ENCODE results near the gene SPDYE3. TPM values are rescaled to one million over a fixed set of nuclear protein-coding genes. Genes with fewer than 3 reads are reported as not detected.
A peak's percentile ranks its signal among the peaks of the same experiment; 100 is the strongest.
"Not testable (repeated sequence)": the region's sequence is repeated elsewhere in the genome, so short reads cannot be mapped to it uniquely, and the experiment has no call there.

SPDYE3 gene
- total RNA-seq, 2 donors from 2014 or later: not detected

DNA sequence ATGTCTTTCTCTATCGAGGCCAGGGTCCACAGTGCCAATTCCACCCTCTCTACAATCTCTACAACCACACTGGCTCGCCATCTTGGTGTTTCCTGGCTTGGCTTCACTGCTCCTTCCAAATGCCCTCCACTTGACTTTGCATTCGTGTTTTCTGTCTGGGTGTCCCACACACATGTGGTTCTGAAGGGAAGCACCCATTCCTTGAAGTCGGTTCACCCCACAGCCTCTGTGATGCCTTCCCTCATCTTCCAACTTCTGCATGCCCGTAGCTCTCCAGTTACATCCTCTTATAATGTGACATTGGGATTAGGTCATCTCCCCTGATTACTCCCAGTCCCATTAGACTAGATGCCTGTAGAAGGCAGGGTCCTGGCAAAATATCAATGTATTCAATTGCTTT lies 10.8 kb downstream of the SPDYE3 start:
- Mint-ChIP-seq H3K4me3 (peak overlapping the region; percentile 46), H3K27ac (peak overlapping the region; percentile 6)
- not testable (repeated sequence) for H3K9me3 ChIP-seq (ENCODE audit: control insufficient read depth, low read length, poor library complexity, severe bottlenecking); ATAC-seq; H3K36me3 Mint-ChIP-seq (ENCODE audit: low read depth); DNase-seq; H3K4me1 Mint-ChIP-seq; H3K27me3 Mint-ChIP-seq

DNA sequence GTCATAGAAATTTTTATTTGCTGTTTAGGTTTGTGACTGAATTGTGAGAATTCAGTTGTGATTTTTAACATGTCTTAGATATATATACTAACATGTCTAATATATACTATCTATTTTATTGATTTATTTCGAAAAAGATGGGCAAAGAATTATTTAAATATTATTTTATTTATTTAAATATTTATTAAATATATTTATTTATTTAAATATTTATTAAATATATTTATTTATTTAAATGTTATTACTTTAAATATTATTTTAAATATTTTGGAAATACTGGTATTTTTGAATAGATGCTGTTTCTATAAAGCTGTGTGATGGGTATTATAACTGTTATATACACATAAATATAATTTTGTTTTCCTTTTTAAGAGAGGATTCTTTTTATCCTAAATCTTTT lies 14.1 kb downstream of the SPDYE3 start:
- not testable (repeated sequence) for H3K9me3 ChIP-seq (ENCODE audit: control insufficient read depth, low read length, poor library complexity, severe bottlenecking); ATAC-seq; H3K4me3 Mint-ChIP-seq; H3K27ac Mint-ChIP-seq; DNase-seq; H3K36me3 Mint-ChIP-seq (ENCODE audit: low read depth); H3K27me3 Mint-ChIP-seq
- peaks cover 10% of the 10 kb centered on the region for H3K4me1 Mint-ChIP-seq

DNA sequence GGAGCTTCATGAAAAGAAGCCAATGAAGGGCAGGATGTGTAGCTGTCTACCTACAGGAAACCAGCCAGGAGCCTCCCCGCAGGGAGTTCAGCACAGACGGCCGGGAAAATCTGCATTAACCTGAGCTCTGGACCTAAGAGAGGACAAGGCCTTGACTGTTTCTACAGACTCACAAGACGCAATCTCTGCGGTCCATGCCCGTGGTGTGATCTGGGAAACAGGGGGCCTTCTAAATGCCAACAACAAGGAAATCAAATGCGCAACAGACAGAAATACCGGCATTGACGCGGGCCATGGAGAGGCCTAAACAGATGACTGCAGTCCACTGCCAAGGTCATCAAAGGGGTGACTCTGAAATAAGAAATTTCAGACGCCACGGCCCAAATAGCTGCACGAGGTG lies 16.7 kb downstream of the SPDYE3 start:
- ATAC-seq; H3K36me3 Mint-ChIP-seq (ENCODE audit: low read depth): not testable (repeated sequence)

DNA sequence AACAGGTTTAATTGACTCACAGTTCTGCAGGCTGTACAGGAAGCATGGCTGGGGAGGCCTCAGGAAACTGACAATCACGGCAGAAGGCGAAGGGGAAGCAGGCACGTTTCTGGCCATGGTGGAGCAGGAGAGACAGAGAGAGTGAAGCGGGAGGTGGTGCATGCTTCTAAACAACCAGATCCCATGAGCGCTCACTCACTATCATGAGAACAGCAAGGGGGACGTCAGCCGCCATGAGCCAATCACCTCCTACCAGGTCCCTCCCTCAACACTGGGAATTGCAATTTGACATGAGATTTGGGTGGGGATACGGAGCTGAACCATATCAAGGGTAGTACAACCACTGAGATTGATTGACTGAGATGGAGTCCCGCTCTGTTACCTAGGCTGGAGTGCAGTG lies 18.2 kb downstream of the SPDYE3 start:
- not testable (repeated sequence) for H3K4me1 Mint-ChIP-seq; H3K27ac Mint-ChIP-seq; H3K36me3 Mint-ChIP-seq (ENCODE audit: low read depth); ATAC-seq; H3K27me3 Mint-ChIP-seq; DNase-seq; H3K9me3 ChIP-seq (ENCODE audit: control insufficient read depth, low read length, poor library complexity, severe bottlenecking); H3K4me3 Mint-ChIP-seq

More for the DNA sequence above, 16.7 kb downstream of the SPDYE3 start:
- H3K27me3 Mint-ChIP-seq; DNase-seq; H3K27ac Mint-ChIP-seq; H3K4me3 Mint-ChIP-seq; H3K4me1 Mint-ChIP-seq; H3K9me3 ChIP-seq (ENCODE audit: control insufficient read depth, low read length, poor library complexity, severe bottlenecking): not testable (repeated sequence)

DNA sequence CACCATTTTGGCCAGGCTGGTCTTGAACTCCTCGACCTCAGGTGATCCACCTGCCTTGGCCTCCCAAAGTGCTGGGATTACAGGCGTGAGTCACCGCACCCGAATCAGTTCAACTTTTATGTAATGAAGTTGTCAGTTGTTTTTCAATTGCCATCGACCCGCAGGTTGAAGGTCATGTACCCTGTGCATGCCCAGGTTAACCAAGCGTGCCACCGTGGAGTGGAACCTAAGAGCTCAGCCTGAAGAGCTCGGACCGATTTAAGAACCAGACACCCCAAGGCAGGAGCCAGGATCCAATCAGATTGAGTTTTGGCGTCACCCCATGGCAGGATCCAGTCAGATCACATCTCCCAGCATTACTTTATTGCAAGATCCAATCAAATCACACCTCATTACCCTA lies 19.4 kb downstream of the SPDYE3 start:
- H3K27me3 Mint-ChIP-seq; DNase-seq; H3K36me3 Mint-ChIP-seq (ENCODE audit: low read depth); H3K4me1 Mint-ChIP-seq; H3K4me3 Mint-ChIP-seq; H3K27ac Mint-ChIP-seq; H3K9me3 ChIP-seq (ENCODE audit: control insufficient read depth, low read length, poor library complexity, severe bottlenecking); ATAC-seq: not testable (repeated sequence)

DNA sequence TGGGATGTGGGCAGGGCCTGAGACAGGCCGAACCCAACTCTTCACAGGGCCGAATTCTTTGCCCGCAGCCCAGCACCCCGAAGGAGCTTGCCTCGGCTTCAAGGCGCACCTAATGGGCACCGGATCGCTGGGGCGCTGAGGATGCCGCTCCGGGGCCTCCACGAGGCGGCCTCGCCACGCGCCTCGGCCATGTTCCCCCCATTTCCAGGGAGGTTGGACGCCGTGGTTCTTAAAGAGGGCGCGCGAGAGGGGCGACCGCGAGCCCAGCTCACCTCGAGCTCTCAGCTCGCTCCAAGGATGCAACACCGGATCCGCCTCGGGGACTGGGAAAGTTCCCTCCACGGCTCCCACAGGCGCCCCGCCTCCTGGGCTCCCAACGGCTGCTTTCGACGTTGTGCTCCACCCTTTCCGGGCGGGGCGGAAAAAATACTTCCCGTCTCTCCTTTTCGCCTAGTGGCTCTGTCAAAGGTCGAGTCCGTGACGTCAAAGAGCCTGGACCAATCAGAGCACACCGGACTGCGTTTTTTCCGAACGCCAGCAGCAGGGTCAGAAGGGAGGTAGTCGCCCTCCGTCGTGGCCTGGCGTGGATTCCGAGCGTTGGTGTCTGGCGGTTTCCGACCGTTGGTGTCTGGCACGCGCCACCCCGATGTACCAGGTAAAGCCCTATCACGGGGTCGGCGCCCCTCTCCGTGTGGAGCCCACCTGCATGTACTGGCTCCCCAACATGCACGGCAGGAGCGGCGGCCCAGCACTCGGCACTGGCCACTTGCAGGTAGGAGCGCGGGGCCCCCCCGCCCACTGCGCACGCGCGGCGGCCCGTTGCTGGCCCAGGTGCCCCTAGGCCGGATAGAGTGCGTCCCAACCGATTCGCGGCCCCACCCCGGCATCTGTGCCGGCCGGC lies 28.3 kb downstream of the SPDYE3 start:
- H3K9me3 ChIP-seq (ENCODE audit: control insufficient read depth, low read length, poor library complexity, severe bottlenecking); H3K27me3 Mint-ChIP-seq; H3K36me3 Mint-ChIP-seq (ENCODE audit: low read depth): not testable (repeated sequence)
- peak; percentile 90 for ATAC-seq
- peak; percentile 65 to 87 (median 81) for DNase-seq
- peak overlapping the region; percentile 94 for H3K4me3 Mint-ChIP-seq
- H3K27ac Mint-ChIP-seq: peak overlapping the region; percentile 93
- H3K4me1 Mint-ChIP-seq: peaks cover 15% of the 10 kb centered on the region

DNA sequence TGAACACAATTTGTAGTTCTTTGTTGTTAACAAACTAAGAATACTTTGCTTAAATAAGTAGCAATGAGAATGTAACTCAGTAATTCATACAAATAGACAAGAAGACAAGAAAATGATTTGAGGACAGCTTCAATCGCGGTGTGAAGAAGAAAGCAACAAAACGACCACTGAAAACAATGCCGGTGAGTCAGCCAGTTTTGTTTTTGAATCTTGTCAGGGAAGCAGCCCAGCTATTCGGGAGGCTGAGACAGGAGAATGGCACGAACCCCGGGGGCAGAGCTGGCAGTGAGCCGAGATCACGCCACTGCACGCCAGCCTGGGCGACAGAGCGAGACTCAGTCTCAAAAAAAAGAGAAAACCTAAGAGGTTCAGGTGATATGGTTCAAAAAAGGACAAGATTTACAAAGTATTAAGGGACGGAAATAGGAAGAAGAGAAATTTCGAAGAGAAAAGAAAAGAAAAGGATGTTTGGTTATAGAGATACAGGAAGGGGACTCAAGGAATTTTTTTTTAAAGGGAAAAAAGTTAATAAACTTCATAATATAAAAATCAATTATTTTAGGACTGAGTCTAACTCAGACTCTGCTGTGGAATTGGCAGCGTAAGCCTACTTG lies 30.7 kb downstream of the SPDYE3 start:
- not testable (repeated sequence) for H3K27me3 Mint-ChIP-seq; ATAC-seq; H3K9me3 ChIP-seq (ENCODE audit: control insufficient read depth, low read length, poor library complexity, severe bottlenecking); DNase-seq; H3K36me3 Mint-ChIP-seq (ENCODE audit: low read depth); H3K4me3 Mint-ChIP-seq
- Mint-ChIP-seq H3K4me1 (peaks cover 16% of the 10 kb centered on the region), H3K27ac (peak overlapping the region; percentile 57)

DNA sequence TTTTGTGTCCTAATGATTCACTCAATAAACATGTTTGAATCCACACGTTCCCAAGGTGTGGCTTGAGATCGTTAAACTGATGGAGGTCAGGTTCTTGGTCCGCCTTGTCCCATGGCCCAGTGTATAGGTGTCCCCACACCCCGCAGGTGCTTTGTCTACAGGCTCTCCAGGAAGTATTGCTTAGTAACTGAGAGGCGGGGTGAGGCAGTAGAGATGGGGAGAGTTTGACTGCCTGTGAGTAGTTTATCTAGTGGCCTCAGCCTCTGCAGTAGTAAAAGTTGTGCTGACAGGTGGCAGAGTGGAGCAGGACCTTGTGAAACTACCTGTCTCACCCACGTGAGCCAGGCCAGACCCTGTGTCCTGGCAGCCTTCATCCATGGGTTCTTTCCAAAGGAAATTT lies 33.8 kb downstream of the SPDYE3 start:
- ATAC-seq; DNase-seq; H3K4me3 Mint-ChIP-seq; H3K9me3 ChIP-seq (ENCODE audit: control insufficient read depth, low read length, poor library complexity, severe bottlenecking); H3K36me3 Mint-ChIP-seq (ENCODE audit: low read depth); H3K27me3 Mint-ChIP-seq: not testable (repeated sequence)
- peaks cover 14% of the 10 kb centered on the region for H3K4me1 Mint-ChIP-seq
- peak overlapping the region; percentile 98 for H3K27ac Mint-ChIP-seq

DNA sequence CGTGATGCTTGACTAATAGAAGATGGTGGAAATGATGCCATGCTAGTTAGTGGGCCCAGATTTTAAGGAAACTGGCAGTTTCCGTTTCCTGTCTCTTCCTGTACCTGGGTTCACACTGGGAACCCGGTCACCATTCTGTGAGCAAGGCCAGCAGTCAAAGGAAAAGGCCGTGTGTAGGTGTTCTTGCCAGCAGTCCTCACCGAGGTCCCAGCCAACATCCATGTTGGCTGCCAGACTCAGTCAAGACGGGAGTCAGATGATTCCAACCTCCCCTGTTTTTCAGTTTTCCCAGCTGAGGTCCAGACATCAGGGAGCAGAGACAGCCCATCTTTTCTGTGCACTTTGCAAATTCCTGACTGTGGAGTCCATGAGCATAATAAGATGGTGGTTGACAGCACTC lies 35.3 kb downstream of the SPDYE3 start:
- Mint-ChIP-seq H3K4me1 (peaks cover 14% of the 10 kb centered on the region), H3K4me3 (no peak overlapping the region), H3K27ac (peak overlapping the region; percentile 98), H3K27me3 (no peaks in the 10 kb centered on the region), H3K36me3 (ENCODE audit: low read depth) (no peaks in the 10 kb centered on the region)
- no peaks in the 10 kb centered on the region for H3K9me3 ChIP-seq (ENCODE audit: control insufficient read depth, low read length, poor library complexity, severe bottlenecking)
- DNase-seq (no peak), ATAC-seq (no peak)

DNA sequence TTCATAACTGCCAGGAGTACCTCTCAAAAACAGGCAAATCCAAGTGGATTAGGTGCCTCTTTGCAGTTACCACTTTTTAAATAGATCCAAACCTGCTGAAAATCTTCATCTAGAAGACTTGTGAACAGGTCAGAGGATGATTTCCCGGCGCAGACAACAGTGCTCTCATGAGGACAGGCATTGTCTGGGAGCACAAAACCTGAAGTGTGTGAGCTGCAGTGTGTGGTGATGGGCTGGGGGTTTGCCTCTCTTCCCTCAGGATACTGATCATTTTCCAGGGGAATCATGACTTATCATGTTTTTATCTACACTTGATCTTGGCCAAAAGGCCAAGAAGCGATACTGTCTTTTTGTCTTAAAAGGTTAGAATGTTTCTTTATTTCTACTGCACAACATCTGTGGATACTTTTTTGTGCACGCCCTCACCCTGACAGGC lies 36.6 kb downstream of the SPDYE3 start:
- H3K4me3 Mint-ChIP-seq: peak overlapping the region; percentile 78
- H3K9me3 ChIP-seq (ENCODE audit: control insufficient read depth, low read length, poor library complexity, severe bottlenecking); ATAC-seq; H3K27me3 Mint-ChIP-seq; DNase-seq; H3K36me3 Mint-ChIP-seq (ENCODE audit: low read depth): not testable (repeated sequence)
- H3K27ac Mint-ChIP-seq: peak overlapping the region; percentile 98
- peaks cover 11% of the 10 kb centered on the region for H3K4me1 Mint-ChIP-seq

DNA sequence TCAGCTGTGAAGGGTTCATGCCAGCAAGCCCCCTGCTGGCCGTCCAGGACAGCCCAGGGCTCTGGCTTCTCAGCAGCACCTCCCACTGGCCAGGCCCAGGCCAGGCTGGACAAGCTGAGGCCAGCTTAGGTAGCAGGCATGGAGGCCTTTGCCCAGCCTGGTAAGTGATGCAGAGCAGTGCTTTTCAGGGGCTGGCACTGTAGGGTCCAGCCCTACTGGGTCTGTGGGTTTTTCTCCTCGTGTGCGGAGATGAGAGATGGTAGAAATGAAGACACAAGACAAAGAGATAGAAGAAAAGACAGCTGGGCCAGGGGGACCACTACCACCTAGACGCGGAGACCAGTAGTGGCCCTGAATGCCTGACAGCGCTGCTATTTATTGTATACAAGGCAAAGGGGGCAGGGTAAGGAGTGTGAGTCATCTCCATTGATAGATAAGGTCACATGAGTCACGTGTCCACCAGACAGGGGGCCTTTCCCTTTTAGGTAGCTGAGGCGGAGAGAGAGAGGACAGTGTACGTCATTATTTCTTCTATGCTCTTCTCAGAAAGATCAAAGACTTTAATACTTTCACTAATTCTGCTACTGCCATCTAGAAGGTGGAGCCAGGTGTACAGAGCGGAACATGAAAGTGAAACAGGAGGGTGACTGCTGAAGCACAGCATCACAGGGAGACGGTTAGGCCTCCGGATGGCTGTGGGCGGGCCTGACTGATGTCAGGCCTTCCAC lies 37.2 kb downstream of the SPDYE3 start:
- DNase-seq (peak; percentile 63 to 76 (median 67)), ATAC-seq (peak; percentile 82)
- Mint-ChIP-seq H3K27ac (peak overlapping the region; percentile 98), H3K4me1 (peaks cover 11% of the 10 kb centered on the region), H3K4me3 (peak overlapping the region; percentile 78)
- H3K9me3 ChIP-seq (ENCODE audit: control insufficient read depth, low read length, poor library complexity, severe bottlenecking); H3K27me3 Mint-ChIP-seq; H3K36me3 Mint-ChIP-seq (ENCODE audit: low read depth): not testable (repeated sequence)

DNA sequence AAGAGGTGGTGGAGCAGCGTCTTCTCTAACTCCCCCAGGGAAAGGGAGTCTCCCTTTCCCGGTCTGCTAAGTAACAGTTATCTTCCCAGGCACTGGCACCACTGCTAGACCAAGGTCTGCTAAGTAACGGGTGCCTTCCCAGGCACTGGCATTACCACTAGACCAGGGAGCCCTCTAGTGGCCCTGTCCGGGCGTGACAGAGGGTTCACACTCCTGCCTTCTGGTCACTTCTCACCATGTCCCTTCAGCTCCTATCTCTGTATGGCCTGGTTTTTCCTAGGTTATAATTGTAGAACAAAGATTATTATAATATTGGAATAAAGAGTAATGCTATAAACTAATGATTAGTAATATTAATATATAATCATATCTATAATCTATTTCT lies 37.8 kb downstream of the SPDYE3 start:
- H3K9me3 ChIP-seq (ENCODE audit: control insufficient read depth, low read length, poor library complexity, severe bottlenecking); H3K36me3 Mint-ChIP-seq (ENCODE audit: low read depth); H3K27me3 Mint-ChIP-seq: not testable (repeated sequence)
- peak; percentile 36 to 50 (median 49) for DNase-seq
- H3K4me3 Mint-ChIP-seq: peak overlapping the region; percentile 78
- peak overlapping the region; percentile 98 for H3K27ac Mint-ChIP-seq
- peaks cover 11% of the 10 kb centered on the region for H3K4me1 Mint-ChIP-seq
- peak; percentile 66 for ATAC-seq

DNA sequence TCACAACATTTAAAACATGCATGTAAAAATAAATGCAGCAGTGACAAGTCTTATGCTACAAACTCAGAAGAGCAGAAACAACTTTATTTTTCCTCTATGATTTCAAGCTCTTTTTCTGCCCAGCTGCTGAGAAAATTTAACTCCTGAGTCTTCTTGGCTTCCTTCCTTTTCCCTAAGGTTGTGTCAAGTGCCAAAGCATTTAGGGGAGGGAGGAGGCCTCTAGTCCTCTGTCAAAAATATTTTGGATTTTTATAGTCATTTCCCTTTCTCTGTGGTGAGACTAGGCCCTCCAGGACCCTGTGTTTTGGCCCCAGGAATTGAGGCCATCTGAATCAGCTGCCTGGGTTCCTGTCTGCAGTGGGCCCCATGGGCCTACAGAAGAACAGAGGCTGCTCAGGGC lies 39.4 kb downstream of the SPDYE3 start:
- Mint-ChIP-seq H3K4me1 (peaks cover 11% of the 10 kb centered on the region), H3K4me3 (no peak overlapping the region), H3K36me3 (ENCODE audit: low read depth) (no peaks in the 10 kb centered on the region), H3K27ac (no peak overlapping the region), H3K27me3 (no peaks in the 10 kb centered on the region)
- ATAC-seq (no peak), DNase-seq (no peak)
- no peaks in the 10 kb centered on the region for H3K9me3 ChIP-seq (ENCODE audit: control insufficient read depth, low read length, poor library complexity, severe bottlenecking)

Data from T-helper 17 cell (primary cell).